Measurements from ENCODE around the gene CCDC66. TPM values are rescaled to one million over a fixed set of nuclear protein-coding genes. Genes with fewer than 3 reads are reported as not detected.

CCDC66 gene
- total RNA-seq, 1 donor, result 138 TPM

DNA sequence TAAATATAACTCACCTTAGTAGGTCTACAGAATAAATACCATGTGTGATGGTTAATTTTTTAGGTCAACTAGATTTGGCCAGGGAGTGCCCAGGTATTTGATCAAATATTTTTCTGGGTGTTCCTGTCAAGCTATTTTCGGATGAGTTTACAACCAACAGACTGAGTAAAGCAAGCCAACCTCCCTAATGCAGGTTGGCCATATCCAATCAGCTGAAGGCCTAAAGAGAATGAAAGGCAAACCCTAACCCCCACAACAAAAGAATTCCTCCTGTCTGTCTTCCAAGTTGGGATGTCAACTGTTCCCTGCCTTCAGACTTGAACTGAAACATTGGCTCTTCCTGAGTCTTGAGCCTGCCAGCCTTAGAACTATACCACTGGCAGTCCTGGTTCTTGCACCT is 97.5 kb downstream of the CCDC66 start:
- Histone ChIP-seq H3K4me3 (ENCODE audit: low read length) (no peak overlapping the region), H3K4me1 (ENCODE audit: insufficient read depth, low read length) (no peaks in the 10 kb centered on the region), H3K27me3 (ENCODE audit: insufficient read depth, low read length) (no peaks in the 10 kb centered on the region), H3K9me3 (ENCODE audit: low read depth, low read length) (no peaks in the 10 kb centered on the region)

DNA sequence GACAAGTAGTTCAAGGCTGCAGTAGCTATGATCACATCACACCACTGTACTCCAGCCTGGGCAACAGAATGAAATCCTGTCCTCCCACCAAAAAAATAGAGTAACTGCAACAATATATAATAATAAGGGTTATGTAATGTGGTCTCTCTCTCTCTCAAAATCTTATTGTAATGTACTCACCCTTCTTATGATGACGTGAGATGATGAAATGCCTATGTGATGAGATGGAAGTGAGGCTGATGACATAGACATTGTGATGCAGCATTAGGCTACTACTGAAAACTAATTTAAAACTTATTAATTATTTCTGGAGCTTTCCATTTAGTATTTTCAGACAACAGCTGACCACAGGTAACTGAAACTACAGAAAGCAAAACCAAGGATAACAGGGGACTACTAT is 98.7 kb downstream of the CCDC66 start:
- no peaks in the 10 kb centered on the region for H3K9me3 ChIP-seq (ENCODE audit: low read depth, low read length)
- no peak overlapping the region for H3K4me3 ChIP-seq (ENCODE audit: low read length)

DNA sequence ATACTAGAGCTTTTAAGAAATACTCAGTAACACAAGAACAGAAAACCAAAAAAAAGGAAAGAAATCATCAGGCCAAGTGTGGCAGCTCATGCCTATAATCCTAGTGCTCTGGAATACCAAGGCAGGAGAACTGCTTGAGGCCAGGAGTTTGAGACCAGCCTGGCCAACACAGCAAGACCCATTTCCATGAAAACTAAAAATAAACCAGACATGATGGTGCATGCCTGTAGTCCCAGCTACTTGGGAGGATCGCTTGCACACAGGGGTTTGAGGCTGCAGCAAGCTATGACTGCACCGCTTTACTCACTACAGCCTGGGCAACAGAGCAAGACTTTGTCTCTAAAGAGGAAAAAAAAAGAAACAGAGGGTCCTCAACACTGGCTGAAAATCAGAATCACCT is 107.8 kb downstream of the CCDC66 start:
- Histone ChIP-seq H3K27me3 (ENCODE audit: insufficient read depth, low read length) (no peaks in the 10 kb centered on the region), H3K4me3 (ENCODE audit: low read length) (no peak overlapping the region), H3K9me3 (ENCODE audit: low read depth, low read length) (no peaks in the 10 kb centered on the region), H3K4me1 (ENCODE audit: insufficient read depth, low read length) (no peaks in the 10 kb centered on the region)

More for the DNA sequence above, 98.7 kb downstream of the CCDC66 start:
- no peaks in the 10 kb centered on the region for H3K27me3 ChIP-seq (ENCODE audit: insufficient read depth, low read length)
- H3K4me1 ChIP-seq (ENCODE audit: insufficient read depth, low read length), result no peaks in the 10 kb centered on the region

DNA sequence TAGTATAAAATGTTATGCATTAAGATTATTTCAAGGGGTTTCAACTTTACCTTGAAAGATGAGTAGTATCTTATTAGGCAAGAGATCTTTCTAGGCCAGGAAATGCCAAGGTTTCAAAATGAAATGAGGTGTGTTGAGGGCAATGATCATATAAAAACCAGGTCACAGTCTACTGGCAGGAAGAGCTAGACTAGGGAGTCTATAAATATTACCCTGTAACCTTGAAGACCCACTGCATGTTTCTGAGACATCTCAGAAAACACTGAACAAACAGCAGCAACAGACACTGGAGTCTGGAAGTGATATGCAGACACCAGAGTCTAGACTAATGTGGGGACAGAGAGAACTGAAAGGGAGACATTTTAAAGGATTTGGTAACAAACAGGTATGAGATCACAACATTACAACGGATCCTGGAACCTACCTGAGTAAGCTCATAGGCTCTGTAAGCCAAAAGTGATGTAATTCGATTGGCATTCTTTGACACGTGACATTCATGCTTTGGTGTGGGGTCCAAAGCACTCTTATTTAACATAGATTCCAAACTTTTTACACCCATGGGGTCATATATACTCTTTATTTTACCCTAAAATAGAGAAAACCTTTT is 111.1 kb downstream of the CCDC66 start:
- H3K27me3 ChIP-seq (ENCODE audit: insufficient read depth, low read length), result no peaks in the 10 kb centered on the region
- H3K9me3 ChIP-seq (ENCODE audit: low read depth, low read length), result no peaks in the 10 kb centered on the region
- H3K4me1 ChIP-seq (ENCODE audit: insufficient read depth, low read length), result no peaks in the 10 kb centered on the region
- H3K4me3 ChIP-seq (ENCODE audit: low read length), result no peak overlapping the region

Other genes starting within 250 kb of the CCDC66 start
- gene ERC2, start 88.7 kb upstream of the CCDC66 start, total RNA-seq, result 0.10 TPM
- gene TASOR, start 126.1 kb downstream of the CCDC66 start, total RNA-seq, result 81.5 TPM
- 38.0 TPM for gene ARHGEF3, start 244.8 kb downstream of the CCDC66 start, total RNA-seq